ENCODE results near the gene SRC.
A peak's percentile ranks its signal among the peaks of the same experiment; 100 is the strongest.
"Not testable (repeated sequence)": the region's sequence is repeated elsewhere in the genome, so short reads cannot be mapped to it uniquely, and the experiment has no call there.

SRC gene

DNA sequence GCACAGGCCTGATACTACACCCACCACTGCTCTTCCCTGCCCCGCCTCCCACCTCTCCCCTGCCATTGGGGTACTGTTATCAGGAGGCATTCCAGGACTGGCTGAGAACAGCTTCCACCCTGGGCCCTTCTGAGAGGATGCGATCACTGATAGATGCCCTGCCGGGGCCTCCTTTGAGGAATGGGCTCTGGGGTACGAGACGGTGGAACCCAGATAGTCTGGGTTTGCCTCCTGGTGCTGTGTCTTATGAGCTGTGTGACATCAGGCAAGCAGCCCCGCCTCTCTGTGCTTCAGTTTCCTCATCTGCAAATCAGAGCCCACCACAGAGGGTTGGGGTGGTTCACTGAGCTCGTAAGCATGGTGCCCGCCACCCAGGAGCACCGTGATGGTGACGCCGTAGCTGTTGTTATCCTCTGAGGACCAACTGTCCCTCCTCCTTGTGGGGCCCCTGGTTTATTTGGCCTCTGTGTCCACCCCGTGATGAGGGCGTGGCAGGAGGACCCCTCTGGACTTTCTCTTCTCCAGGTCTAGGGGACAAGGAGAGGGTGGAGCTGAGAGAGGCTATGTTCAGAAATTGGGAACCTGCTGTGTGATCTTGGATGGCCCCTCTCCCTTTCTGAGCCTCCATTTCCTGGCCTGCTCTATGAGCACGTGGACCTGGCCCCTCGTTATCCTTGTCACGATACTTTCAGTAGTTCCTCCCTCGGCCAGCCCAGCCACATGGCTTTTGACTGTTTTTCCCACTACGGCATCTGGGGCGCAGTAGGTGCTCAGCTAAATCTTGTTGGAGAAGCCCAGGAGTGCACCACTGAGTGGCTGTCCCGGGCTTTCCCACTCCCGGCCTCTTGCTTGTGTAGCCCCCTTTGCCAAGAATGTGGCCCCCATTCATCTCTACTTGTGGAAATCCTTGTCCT is 18.3 kb downstream of the SRC start:
- peak overlapping the region in 10 of 11 experiments; percentile 2 to 83 (median 72); a peak in 17 of 22 replicates for H3K27ac ChIP-seq
- TF ChIP-seq Cebpa-rat (IDR thresholded peaks at IDR 0.05): no peak
- H3K27me3 ChIP-seq: no peaks in the 10 kb centered on the region
- H3K4me3 ChIP-seq: no peak overlapping the region
- H4K20me1 ChIP-seq: peaks cover 0 to 74% (median 50%) of the 10 kb centered on the region in 11 experiments; a peak in 19 of 22 replicates
- peaks cover 0 to 8% (median 0%) of the 10 kb centered on the region in 11 experiments; a peak in 7 of 22 replicates for H3K9me3 ChIP-seq (replicated peaks in 1 of 11)
- peak overlapping the region in 5 of 11 experiments; percentile 6 to 48 (median 12); a peak in 3 of 22 replicates for H3K9ac ChIP-seq
- H3K4me2 ChIP-seq: peak overlapping the region in 6 of 11 experiments; percentile 59 to 99 (median 78); a peak in 11 of 22 replicates
- peaks cover 27 to 73% (median 36%) of the 10 kb centered on the region in 11 experiments for H3K36me3 ChIP-seq
- peaks cover 24 to 96% (median 83%) of the 10 kb centered on the region in 10 experiments for H3K4me1 ChIP-seq

DNA sequence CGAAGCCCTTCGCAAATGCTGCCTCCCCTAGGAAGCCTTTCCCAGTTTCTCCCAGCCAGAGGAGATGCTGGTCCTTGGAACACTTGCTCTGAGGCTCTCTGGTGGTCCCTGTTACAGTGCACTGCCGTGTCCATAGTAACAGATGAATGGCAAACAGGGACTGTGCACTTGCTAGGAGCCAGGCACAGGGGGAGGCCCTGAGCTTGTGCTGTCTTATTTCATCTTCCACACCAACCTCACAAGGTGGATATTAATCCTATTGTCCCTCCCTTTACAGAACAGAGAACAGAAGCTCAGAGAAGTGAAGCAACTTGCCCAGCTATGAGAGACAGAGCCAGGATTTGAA is 19.0 kb downstream of the SRC start:
- H3K4me1 ChIP-seq: peaks cover 20 to 89% (median 77%) of the 10 kb centered on the region in 10 experiments
- H3K9ac ChIP-seq: peak overlapping the region in 4 of 11 experiments; percentile 10 to 36 (median 18); a peak in 1 of 22 replicates
- H3K36me3 ChIP-seq: peaks cover 27 to 77% (median 40%) of the 10 kb centered on the region in 11 experiments
- peak overlapping the region in 6 of 11 experiments; percentile 59 to 99 (median 78); a peak in 13 of 22 replicates for H3K4me2 ChIP-seq
- H3K27me3 ChIP-seq: no peaks in the 10 kb centered on the region
- no peak overlapping the region for H3K4me3 ChIP-seq
- peak overlapping the region in 9 of 11 experiments; percentile 17 to 83 (median 74); a peak in 17 of 22 replicates for H3K27ac ChIP-seq
- peaks cover 0 to 72% (median 44%) of the 10 kb centered on the region in 11 experiments; a peak in 18 of 22 replicates for H4K20me1 ChIP-seq
- H3K9me3 ChIP-seq (replicated peaks in 1 of 11): peaks cover 0 to 8% (median 0%) of the 10 kb centered on the region in 11 experiments; a peak in 7 of 22 replicates
- no peak for TF ChIP-seq Cebpa-rat (IDR thresholded peaks at IDR 0.05)

GRCh38 chr20:37365760-37366638 is 20.1 kb downstream of the SRC start:
- Histone ChIP-seq H3K27ac (peak overlapping the region in 10 of 11 experiments; percentile 35 to 83 (median 72); a peak in 19 of 22 replicates), H3K36me3 (peaks cover 30 to 77% (median 49%) of the 10 kb centered on the region in 11 experiments), H3K9ac (peak overlapping the region in 8 of 11 experiments; percentile 4 to 64 (median 40); a peak in 12 of 22 replicates)

DNA sequence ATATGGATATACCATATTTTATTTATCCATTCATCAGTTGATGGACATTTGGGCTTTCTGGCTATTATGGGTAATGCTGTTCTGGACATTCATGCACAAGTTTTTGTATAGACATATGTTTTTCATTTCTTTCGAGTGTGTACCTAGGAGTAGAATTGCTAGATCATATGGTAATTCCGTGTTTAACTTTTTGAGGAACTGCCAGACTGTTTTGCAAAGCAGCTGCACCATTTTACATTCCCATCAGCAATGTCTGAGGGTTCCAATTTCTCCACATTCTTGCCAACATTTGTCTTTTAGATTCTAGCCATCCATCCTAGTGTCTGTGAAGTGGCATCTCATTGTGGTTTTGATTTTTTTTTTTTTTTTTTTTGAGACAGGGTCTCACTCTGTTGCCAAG is 20.8 kb downstream of the SRC start:
- H3K36me3 ChIP-seq: peaks cover 30 to 77% (median 50%) of the 10 kb centered on the region in 11 experiments
- TF ChIP-seq Cebpa-rat (IDR thresholded peaks at IDR 0.05): no peak
- no peaks in the 10 kb centered on the region for H3K27me3 ChIP-seq
- peak overlapping the region; percentile 36 to 99 (median 78); a peak in 19 of 22 replicates for H3K4me2 ChIP-seq
- H3K9ac ChIP-seq: peak overlapping the region in 6 of 11 experiments; percentile 29 to 62 (median 36); a peak in 11 of 22 replicates
- H4K20me1 ChIP-seq: peaks cover 0 to 68% (median 29%) of the 10 kb centered on the region in 11 experiments; a peak in 16 of 22 replicates
- H3K4me3 ChIP-seq: peak overlapping the region in 2 of 10 experiments; percentile 26 to 34; a peak in 4 of 20 replicates
- peaks cover 0 to 8% (median 0%) of the 10 kb centered on the region in 11 experiments; a peak in 7 of 22 replicates for H3K9me3 ChIP-seq (replicated peaks in 1 of 11)
- H3K27ac ChIP-seq: peak overlapping the region; percentile 11 to 83 (median 71); a peak in 20 of 22 replicates
- peaks cover 20 to 81% (median 63%) of the 10 kb centered on the region in 10 experiments for H3K4me1 ChIP-seq

More at GRCh38 chr20:37365760-37366638, 20.1 kb downstream of the SRC start:
- peaks cover 20 to 82% (median 68%) of the 10 kb centered on the region in 10 experiments for H3K4me1 ChIP-seq
- peaks cover 0 to 71% (median 33%) of the 10 kb centered on the region in 11 experiments; a peak in 17 of 22 replicates for H4K20me1 ChIP-seq
- H3K4me2 ChIP-seq: peak overlapping the region; percentile 36 to 99 (median 78); a peak in 21 of 22 replicates
- H3K9me3 ChIP-seq (replicated peaks in 1 of 11): peaks cover 0 to 8% (median 0%) of the 10 kb centered on the region in 11 experiments; a peak in 7 of 22 replicates
- TF ChIP-seq Cebpa-rat (IDR thresholded peaks at IDR 0.05): peak in 7 of 11 experiments; percentile 43 to 83 (median 65); a peak in 9 of 22 replicates
- H3K27me3 ChIP-seq: no peaks in the 10 kb centered on the region
- H3K4me3 ChIP-seq: peak overlapping the region in 3 of 10 experiments; percentile 18 to 34 (median 26); a peak in 5 of 20 replicates

DNA sequence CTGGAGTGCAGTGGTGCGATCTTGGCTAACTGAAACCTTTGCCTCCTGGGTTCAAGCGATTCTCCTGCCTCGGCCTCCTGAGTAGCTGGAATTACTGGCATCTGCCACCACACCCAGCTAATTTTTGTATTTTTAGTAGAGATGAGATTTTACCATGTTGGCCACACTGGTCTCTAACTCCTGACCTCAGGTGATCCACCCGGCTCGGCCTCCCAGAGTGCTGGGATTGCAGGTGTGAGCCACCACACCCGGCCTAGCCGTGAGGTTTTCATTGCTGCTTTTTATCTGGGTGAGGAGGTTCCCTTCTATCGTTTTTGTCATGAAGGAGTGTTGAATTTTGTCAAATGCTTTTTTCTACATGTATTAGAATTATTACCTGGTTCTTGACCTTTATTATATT is 23.9 kb downstream of the SRC start:
- peaks cover 31 to 70% (median 47%) of the 10 kb centered on the region in 11 experiments for H3K36me3 ChIP-seq
- peak overlapping the region in 1 of 11 experiments; percentile 9; a peak in 1 of 22 replicates for H3K27ac ChIP-seq
- no peaks in the 10 kb centered on the region for H3K27me3 ChIP-seq
- peaks cover 12 to 59% (median 36%) of the 10 kb centered on the region in 10 experiments for H3K4me1 ChIP-seq
- no peak overlapping the region; a peak in 1 of 22 replicates for H3K9ac ChIP-seq
- 0 out of 22 replicates have a peak overlapping the region, but pooled peaks of 1 of the 11 experiments have one; percentile 26 for H3K4me2 ChIP-seq
- no peak for TF ChIP-seq Cebpa-rat (IDR thresholded peaks at IDR 0.05)
- H3K4me3 ChIP-seq: no peak overlapping the region
- peaks cover 0 to 8% (median 0%) of the 10 kb centered on the region in 11 experiments; a peak in 7 of 22 replicates for H3K9me3 ChIP-seq (replicated peaks in 1 of 11)
- H4K20me1 ChIP-seq: peaks cover 0 to 62% (median 3%) of the 10 kb centered on the region in 11 experiments; a peak in 8 of 22 replicates

DNA sequence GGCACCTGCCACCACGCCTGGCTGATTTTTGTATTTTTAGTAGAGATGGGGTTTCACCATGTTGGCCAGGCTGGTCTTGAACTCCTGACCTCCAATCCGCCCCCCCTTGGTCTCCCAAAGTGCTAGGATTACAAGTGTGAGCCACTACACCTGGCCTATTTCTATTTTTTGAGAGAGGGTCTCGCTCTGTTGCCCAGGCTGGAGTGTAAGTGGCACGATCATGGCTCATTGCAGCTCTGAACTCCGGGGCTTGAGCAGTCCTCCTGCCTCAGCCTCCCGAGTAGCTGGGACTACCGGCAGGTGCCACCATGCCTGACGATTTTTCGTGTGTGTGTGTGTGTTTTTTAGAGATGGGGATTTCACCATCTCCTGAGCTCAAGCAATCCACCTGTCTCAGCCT is 25.9 kb downstream of the SRC start:
- H3K9ac ChIP-seq; H3K27me3 ChIP-seq; H3K9me3 ChIP-seq (replicated peaks in 1 of 11); H3K4me3 ChIP-seq; H3K4me2 ChIP-seq; H3K27ac ChIP-seq: not testable (repeated sequence)
- Histone ChIP-seq H3K4me1 (peaks cover 2 to 47% (median 19%) of the 10 kb centered on the region in 10 experiments; a peak in 18 of 20 replicates), H4K20me1 (peaks cover 0 to 64% (median 13%) of the 10 kb centered on the region in 11 experiments; a peak in 14 of 22 replicates), H3K36me3 (peaks cover 38 to 78% (median 53%) of the 10 kb centered on the region in 11 experiments)

GRCh38 chr20:37372441-37372840 is 26.5 kb downstream of the SRC start:
- no peaks in the 10 kb centered on the region for H3K9me3 ChIP-seq (replicated peaks in 1 of 11)
- no peak overlapping the region for H3K4me3 ChIP-seq
- H3K36me3 ChIP-seq: peaks cover 38 to 81% (median 54%) of the 10 kb centered on the region in 11 experiments
- H3K4me1 ChIP-seq: peaks cover 5 to 47% (median 19%) of the 10 kb centered on the region in 10 experiments; a peak in 19 of 20 replicates
- no peak overlapping the region for H3K27ac ChIP-seq
- H3K27me3 ChIP-seq: no peaks in the 10 kb centered on the region
- no peak overlapping the region for H3K9ac ChIP-seq
- no peak for TF ChIP-seq Cebpa-rat (IDR thresholded peaks at IDR 0.05)
- H4K20me1 ChIP-seq: peaks cover 0 to 69% (median 13%) of the 10 kb centered on the region in 11 experiments; a peak in 14 of 22 replicates
- H3K4me2 ChIP-seq: no peak overlapping the region

All from BLaER1 treated with 17β-estradiol and CSF1 and Interleukin-3, amounts not matched to agents 10 nM and 100 nM (cell line).